ENCODE measurements around the gene STK11. TPM values are rescaled to one million over a fixed set of nuclear protein-coding genes. Genes with fewer than 3 reads are reported as not detected.

STK11 gene, protein sequence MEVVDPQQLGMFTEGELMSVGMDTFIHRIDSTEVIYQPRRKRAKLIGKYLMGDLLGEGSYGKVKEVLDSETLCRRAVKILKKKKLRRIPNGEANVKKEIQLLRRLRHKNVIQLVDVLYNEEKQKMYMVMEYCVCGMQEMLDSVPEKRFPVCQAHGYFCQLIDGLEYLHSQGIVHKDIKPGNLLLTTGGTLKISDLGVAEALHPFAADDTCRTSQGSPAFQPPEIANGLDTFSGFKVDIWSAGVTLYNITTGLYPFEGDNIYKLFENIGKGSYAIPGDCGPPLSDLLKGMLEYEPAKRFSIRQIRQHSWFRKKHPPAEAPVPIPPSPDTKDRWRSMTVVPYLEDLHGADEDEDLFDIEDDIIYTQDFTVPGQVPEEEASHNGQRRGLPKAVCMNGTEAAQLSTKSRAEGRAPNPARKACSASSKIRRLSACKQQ
- total RNA-seq: 10 to 100 TPM; 71.8 to 91.8 TPM
- long read RNA-seq, transcript STK11-201 (10 exons, 2,611 nt): major isoform, 97 of 159 reads
- long read RNA-seq, partial matches to known transcripts: 32 of 159 reads
- long read RNA-seq, other reads (novel, unspliced or antisense): 30 of 159 reads

DNA sequence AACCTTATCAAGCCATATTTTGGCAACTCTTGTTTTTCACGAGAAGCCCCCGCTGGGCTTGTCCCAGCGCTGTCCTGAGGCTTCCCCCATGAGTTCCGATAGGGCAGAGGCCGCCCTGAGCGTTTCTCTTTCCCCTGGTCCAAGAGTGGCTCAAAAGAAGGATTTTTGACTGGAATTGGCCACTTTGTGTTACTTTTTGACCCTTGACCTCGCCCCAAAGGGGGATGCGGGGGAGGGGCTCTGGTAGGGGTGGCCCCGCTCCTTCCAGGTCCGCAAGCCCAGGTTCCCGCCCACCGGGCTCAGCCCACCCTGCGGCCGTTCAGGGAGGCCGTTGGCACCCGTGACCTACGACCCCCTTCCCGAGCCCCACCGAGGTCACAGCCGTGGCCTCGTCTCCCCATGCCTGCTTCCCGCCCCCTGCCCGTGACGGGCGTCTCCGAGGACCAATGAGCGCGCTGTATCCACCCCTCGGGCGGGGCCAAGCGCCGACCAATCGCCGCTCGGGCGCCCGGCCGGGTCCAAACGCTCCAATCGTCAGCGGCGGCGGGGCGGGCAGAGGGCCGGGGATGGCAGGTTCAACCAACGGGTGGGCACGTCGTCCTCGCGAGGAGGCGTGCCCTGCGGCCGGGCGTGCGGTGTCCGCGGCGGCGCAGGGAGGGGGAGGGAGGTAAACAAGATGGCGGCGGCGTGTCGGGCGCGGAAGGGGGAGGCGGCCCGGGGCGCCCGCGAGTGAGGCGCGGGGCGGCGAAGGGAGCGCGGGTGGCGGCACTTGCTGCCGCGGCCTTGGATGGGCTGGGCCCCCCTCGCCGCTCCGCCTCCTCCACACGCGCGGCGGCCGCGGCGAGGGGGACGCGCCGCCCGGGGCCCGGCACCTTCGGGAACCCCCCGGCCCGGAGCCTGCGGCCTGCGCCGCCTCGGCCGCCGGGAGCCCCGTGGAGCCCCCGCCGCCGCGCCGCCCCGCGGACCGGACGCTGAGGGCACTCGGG, at the start of gene STK11:
Gene STK11, plus strand, starts transcription at position 665 of the 986 bp plus-strand sequence. CDS start 1,136 bp downstream, outside the sequence.
- intact Hi-C loops (cut with DNase I, micrococcal nuclease): no loop called here
- ATAC-seq: peak; percentile 75

DNA sequence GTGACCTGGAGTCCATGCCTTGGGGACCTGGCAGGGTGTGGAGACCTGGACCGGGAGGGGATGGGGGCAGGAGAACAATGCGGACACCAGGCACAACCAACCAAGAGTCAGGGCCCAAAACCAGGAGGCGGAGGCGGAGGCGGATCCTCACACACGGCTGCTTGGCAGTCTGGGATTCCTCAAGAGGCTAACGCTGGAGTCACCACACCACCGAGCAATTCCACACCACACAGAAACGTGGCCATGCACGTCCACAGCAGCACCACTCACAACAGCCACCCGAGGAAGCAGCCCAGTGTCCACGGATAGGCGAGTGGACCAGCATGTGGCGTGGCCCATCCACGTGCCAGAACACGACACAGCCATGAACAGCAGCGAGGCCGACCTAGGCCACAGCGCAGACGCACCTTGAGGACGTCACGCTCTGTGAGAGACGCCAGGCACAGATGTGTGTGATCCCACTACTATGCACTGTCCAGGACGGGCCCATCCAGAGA, 49.2 kb upstream of the STK11 start:
- DNase-seq (no peak), ATAC-seq (no peak)
- intact Hi-C loops (cut with DNase I, micrococcal nuclease): no loop called here

More for the DNA sequence above, at the start of gene STK11:
- peak; percentile 98 to 99 for DNase-seq

DNA sequence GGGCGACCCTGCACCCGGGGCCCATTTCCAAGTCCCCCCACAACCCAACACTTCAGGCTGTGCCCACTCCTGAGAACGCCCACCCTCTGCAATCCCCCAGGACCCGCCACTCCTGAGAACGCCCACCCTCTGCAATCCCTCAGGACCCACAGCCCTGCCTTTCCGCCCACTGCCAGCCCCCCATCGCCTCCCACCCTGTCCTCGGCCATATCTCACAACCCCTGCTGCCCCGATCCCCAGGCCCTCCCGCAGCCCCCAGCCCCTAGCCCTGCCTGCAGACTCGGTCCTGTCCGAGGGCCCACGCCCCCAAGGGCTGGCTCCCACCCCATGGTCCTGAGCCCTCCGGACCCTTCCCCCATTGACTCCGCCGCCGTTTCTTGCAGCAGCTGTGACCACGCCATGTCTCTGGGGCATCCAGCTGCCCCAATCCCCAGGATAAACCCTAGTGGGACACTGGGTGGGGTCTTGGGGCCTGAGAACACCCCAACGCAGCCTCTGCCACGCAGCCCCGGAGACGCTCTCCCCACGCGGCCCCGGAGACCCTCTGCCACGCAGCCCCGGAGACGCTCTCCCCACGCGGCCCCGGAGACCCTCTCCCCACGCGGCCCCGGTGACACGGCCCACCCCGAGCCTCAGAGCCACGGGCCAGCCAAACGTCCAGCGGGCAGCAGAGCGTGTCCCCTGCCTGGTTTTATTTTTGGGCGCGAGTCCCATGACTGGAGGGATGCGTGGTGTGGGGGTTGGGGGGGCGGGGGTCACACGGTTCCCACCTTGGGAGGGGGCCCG, 48.6 kb upstream of the STK11 start:
- intact Hi-C loops (cut with DNase I, micrococcal nuclease): no loop called here
- ATAC-seq (no peak), DNase-seq (no peak)

DNA sequence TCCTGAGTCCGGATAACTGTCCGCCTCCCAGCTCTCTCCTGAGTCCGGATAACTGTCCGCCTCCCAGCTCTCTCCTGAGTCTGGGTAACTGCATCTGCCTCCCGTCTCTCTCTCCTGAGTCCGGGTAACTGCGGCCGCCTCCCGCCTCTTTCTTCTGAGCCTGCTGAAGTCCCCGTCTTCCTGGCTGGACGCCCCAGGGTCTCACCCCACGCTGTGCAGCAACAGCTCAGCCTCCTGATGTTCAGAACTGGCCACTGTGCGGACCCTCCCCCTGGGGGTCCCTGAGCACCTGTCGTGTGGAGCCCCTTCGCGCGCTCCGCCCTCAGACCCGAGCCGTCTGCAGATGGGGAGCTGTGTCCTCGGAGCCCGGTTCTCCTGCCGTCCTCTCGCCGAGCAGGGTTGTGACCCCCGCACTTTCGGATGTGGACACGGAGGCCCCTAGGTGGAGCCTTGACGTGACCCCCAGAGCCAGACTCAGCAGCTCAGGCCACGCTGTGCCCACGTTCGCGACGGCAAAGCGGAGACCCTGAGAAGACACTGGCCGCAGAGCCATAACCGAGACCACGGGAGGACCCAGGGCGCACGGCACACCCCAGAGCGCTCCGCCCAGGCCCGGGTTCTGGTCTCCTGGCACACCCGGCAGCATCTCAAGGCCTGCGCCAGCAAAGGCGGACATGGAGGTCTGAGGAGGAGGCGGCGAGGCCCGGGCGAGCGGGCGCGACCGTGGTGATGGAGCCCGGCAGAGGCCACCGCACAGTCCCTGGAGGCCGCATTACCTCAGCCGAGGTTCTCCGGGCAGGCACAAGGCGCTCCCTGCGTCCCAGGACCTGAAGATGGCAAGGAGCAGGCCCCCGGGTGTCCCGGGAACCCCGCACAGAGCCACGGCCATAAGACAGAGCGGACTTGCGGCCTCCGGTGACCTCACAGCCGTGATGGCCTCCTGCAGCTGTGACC, 47.4 kb upstream of the STK11 start:
- DNase-seq: no peak
- ATAC-seq: no peak
- intact Hi-C loops (cut with DNase I, micrococcal nuclease): no loop called here

DNA sequence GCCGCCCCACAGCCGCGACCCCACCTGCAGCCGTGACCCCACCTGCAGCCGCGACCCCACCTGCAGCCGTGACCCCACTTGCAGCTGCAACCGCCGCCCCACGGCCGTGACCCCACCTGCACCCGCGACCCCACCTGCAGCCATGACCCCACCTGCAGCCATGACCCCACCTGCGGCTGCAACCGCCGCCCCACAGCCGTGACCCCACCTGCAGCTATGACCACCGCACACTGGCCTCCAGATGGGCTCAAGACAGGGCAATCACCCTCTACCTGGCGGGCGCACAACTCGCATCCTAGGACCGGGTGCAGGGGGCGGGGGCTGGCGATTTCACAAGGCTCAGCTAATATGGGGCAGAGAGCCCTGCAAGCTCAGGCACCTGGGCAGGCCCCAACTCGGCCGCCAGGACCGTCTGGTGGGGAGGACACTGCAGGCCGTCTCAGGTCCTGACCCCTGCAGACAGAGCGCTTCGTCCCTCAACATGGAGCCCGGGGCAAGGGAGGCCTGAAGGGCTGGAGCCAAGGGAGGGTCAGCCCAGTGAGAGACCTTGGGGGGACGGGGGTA, 46.6 kb upstream of the STK11 start:
- intact Hi-C loops (cut with DNase I, micrococcal nuclease): no loop called here
- no peak for ATAC-seq
- DNase-seq: no peak

DNA sequence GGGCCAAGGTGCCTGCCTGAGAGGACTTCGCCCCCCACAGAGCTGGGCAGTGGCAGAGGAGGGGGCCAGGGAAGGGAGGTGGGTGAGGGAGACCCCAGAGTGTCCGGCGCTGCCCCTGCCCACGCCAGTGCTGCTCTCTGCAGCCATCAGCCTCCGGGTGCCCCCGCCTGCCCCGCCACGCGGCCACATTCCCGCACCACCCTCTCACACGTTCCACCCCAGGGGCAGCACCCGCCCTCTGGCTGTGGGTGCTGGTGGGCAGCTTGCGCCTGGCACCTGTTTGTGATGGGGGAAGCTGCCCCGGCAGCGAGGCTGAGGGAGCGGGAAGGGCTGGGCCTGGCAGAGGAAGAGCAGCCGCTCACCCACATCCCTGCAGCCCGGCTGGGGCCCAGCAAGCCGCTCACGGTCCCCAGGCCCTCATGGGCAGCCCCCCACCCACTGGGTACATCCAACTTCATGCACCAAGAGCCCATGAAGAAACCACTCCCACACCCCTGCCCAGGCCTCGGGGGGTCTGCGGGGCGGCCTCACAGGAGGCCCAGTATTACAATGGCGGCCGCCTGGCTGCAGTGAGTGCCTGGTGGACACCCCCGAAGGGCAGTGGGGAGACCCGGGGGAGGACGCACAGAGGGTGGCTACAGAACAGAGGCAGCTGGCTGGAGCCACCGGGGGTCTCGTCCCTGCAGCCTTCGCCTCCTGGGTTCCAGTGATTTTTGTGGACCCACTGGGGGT, 45.5 kb upstream of the STK11 start:
- intact Hi-C loops (cut with DNase I, micrococcal nuclease): no loop called here
- DNase-seq (no peak), ATAC-seq (no peak)

DNA sequence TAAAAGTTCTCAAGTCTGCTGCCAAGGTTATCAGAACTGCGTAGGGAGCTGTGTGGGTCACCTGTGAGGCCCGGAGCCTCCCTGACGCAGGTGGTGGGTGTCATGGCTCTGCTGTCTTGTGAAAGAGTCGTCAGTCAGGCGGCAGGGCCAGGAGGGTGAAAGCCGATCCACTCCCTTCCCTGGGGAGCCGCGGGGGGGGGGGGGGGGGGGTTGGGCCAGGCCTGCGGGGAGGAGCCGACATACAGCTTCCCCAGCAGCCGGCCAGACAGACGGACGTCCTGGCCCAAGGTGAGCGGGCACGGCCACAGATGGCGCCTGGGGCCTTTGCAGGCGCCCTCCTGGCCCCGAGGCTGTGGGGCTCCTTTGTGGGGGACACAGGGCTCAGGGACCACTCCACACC, 43.9 kb upstream of the STK11 start:
- ATAC-seq: peak; percentile 41
- intact Hi-C loops (cut with DNase I, micrococcal nuclease): no loop called here
- no peak for DNase-seq

DNA sequence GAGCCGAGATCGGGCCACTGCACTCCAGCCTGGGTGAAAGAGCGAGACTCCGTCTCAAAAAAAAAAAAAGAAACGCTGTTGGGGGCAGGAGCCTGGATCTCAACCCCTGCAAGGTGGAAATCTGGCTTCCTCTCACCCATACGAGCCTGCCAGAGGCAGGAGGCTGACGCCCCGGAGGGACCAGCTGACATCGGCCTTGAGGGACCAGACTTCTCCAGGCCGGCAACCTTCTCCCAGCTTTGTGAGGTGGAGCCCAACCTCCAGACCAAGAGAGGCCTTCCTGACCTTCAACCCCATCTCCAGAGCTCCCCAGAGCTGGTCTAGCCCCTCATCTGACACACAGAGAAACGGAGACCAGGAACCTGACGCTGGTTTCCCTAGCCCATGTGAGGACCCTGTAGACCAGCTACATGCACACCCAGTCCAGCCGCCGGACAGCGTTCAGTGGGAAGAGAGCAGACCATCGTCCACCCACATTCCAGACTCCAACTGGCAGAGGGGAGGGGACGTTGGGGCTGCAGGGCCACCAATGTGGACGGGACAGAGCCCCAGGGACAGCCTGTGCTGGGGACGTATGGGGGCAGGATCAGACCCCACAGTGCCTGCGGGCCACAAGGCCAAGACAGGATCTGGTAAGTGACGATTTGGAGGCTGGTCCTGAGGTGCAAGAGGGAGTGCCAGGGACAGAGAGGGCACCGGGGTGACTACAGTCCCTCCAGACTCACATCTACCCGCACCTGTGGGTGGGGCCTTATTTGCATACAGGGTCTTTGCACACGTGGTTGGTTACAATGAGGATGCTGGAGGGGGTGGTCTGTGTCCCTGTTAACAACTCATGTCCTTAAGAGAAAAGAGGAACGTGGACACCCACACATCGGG, 42.9 kb upstream of the STK11 start:
- intact Hi-C loops (cut with DNase I, micrococcal nuclease): no loop called here
- ATAC-seq (no peak), DNase-seq (no peak)

DNA sequence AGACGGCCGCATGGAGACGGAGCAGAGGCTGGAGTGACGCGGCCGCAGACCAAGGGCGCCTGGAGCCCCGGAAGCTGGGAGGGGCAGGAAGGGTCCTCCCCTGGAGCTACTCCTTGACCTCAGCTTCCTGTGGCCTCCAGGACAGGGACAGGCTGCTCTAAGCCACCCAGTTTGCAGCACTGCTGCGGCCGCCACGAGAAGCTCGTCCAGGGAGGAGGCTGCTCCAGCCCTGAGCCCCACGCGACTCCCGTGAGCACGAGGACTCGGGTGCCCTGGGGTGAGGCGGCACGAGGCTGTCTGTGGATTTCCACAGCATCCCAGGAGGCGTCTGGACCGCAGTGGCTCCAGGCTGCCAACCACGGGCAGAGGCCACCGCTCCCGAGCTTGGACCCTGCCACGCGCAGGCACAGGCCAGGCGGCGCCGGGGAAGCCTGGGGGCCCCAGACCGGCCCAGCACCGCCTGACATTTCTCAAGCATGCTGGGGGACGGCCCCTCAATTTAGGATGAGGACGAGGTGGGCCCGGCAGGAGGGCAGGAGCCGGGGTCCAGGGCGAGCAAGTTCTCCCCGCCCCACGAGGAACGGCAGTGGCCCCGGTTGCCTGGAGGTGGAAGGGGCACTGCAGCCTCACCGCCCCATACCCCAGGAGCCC, 42.2 kb upstream of the STK11 start:
- intact Hi-C loops (cut with DNase I, micrococcal nuclease): no loop called here
- DNase-seq (no peak), ATAC-seq (no peak)

DNA sequence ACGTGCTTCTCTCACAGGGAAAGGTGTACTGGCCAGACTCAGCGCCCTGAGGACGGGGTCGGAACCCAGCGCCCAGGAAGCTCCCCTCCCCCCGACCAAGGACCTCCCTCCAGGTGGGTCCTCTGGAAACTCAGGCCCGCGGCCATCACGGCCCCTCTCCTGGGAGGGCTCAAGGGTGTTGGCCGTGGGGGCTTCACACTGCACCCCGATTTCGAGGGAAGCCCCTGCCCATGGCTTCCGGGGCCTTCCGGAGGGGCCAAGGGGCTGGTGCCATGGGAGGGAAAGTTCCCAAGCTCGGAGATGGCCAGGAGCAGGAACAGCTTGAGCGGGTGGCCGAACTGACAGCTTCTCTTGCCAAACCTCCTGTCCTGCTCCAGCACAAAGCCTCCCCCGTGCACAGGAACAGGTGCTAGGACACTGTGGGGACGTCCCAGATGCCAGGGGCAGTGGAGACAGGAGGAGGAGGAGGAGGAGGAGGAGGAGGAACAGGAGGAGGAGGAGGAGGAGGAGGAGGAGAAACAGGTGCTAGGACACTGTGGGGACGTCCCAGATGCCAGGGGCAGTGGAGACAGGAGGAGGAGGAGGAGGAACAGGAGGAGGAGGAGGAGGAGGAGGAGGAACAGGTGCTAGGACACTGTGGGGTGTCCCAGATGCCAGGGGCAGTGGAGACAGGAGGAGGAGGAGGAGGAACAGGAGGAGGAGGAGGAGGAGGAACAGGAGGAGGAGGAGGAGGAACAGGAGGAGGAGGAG, 41.5 kb upstream of the STK11 start:
- intact Hi-C loops (cut with DNase I, micrococcal nuclease): no loop called here
- ATAC-seq (peak; percentile 44), DNase-seq (no peak)

DNA sequence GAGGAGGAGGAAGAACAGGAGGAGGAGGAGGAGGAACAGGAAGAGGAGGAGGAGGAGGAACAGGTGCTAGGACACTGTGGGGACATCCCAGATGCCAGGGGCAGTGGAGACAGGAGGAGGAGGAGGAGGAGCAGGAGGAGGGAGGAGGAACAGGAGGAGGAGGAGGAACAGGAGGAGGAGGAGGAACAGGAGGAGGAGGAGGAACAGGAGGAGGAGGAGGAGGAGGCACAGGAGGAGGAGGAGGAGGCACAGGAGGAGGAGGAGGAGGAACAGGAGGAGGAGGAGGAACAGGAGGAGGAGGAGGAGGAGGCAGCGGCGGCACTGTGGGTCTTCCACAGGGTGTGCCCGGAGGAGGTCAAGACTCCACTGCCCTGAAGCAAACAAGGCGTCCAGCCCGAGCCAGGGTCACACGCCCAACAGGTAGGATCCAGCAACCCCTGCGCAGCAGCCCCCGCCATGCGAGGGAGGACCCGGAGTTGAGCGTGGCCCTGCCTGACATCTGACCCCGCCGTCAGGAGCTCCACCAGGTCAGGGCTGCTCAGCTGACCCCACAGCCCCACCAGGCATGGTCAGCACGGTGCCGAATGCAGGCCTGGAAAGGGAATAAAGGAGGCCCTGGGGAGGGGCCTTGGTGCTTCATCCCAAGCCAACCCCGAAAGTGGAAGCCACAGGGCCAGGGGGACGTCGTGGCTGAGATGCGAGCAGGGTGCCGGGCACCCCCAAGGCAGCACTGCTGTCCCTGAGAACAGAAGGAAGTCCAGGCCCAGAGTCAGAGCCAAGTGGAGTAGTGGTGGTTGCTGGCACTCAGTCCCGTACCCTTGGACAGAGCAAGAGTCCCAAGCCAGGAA, 40.7 kb upstream of the STK11 start:
- intact Hi-C loops (cut with DNase I, micrococcal nuclease): no loop called here
- no peak for DNase-seq

DNA sequence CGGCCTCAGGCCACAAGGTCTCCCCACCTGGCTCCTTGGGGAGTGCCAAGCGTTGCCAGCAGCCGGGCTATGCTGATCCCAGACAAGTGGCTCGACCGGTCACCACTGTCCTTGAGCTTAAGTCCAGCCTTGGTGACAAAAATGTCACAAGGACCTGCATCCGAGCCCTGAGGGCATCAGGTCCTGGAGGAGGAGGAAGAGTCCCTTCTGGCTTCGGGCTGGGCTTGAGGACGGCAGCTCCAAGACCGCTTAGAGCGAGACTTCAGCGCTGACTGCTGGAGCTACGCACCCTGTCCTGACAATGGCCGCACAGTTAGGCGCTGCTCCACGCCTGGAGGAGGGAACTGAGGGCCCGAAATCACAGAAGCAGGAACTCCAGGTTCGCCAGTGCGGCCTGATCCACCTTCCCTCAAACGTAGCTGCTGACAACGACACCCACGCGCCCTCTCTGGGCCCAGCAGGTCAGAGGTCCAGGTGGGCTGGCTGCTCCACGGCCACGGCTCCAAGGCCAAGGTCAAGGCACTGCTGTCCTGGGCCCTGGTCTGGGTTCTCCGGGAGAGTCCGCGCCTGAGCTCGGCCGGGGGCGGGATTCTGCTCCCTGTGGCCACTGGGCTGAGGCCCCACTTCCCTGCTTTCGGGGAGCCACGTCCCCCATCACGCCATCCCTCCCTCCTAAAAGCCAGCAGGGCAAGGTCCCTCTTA, 38.6 kb upstream of the STK11 start:
- no peak for ATAC-seq
- intact Hi-C loops (cut with DNase I, micrococcal nuclease): no loop called here
- no peak for DNase-seq

More for the DNA sequence above, 40.7 kb upstream of the STK11 start:
- ATAC-seq: peak; percentile 44
